ENCODE data around the gene SPSB1. TPM values are rescaled to one million over a fixed set of nuclear protein-coding genes. Genes with fewer than 3 reads are reported as not detected.

The SPSB1 gene
- total RNA-seq, 1 donor from 2014 or later = 14.7 TPM

GRCh38 chr1:9410737-9411297 lies 118.1 kb downstream of the SPSB1 start:
- no peak overlapping the region for H3K27ac ChIP-seq
- intact Hi-C loops (cut with DNase I) = no loop called here
- no peaks in the 10 kb centered on the region for H3K9me3 ChIP-seq
- H3K27me3 ChIP-seq (ENCODE audit: low read depth) = no peaks in the 10 kb centered on the region
- TF ChIP-seq CTCF (IDR thresholded peaks at IDR 0.05) = no peak
- H3K36me3 ChIP-seq = no peaks in the 10 kb centered on the region
- peaks cover 30% of the 10 kb centered on the region for H3K4me1 ChIP-seq
- DNase-seq (no peak), ATAC-seq (peak; percentile 56 to 59)
- no peak overlapping the region for H3K4me3 ChIP-seq

GRCh38 chr1:9413071-9413876 lies 120.6 kb downstream of the SPSB1 start:
- H3K4me3 ChIP-seq = no peak overlapping the region
- H3K9me3 ChIP-seq = no peaks in the 10 kb centered on the region
- H3K27me3 ChIP-seq (ENCODE audit: low read depth) = no peaks in the 10 kb centered on the region
- no peaks in the 10 kb centered on the region for H3K36me3 ChIP-seq
- ATAC-seq (peak; percentile 75 to 77), DNase-seq (peak; percentile 58)
- TF ChIP-seq CTCF (IDR thresholded peaks at IDR 0.05) = no peak
- intact Hi-C loops (cut with DNase I) = no loop called here
- H3K27ac ChIP-seq = peak overlapping the region; percentile 79
- H3K4me1 ChIP-seq = peaks cover 30% of the 10 kb centered on the region

GRCh38 chr1:9413877-9414213 lies 121.2 kb downstream of the SPSB1 start:
- Histone ChIP-seq H3K36me3 (no peaks in the 10 kb centered on the region), H3K4me3 (no peak overlapping the region), H3K27me3 (ENCODE audit: low read depth) (no peaks in the 10 kb centered on the region), H3K27ac (peak overlapping the region; percentile 79), H3K9me3 (no peaks in the 10 kb centered on the region), H3K4me1 (peaks cover 30% of the 10 kb centered on the region)
- TF ChIP-seq CTCF (IDR thresholded peaks at IDR 0.05) = no peak
- DNase-seq (no peak), ATAC-seq (peak; percentile 50 to 53)
- intact Hi-C loops (cut with DNase I) = no loop called here

GRCh38 chr1:9416506-9416905 lies 123.8 kb downstream of the SPSB1 start:
- intact Hi-C loops (cut with DNase I) = no loop called here
- Histone ChIP-seq H3K36me3 (no peaks in the 10 kb centered on the region), H3K4me1 (peaks cover 30% of the 10 kb centered on the region), H3K27me3 (ENCODE audit: low read depth) (no peaks in the 10 kb centered on the region), H3K4me3 (no peak overlapping the region), H3K27ac (no peak overlapping the region), H3K9me3 (no peaks in the 10 kb centered on the region)
- TF ChIP-seq CTCF (IDR thresholded peaks at IDR 0.05) = no peak
- no peak for ATAC-seq
- no peak for DNase-seq

GRCh38 chr1:9416918-9417500 lies 124.3 kb downstream of the SPSB1 start:
- Histone ChIP-seq H3K36me3 (no peaks in the 10 kb centered on the region), H3K4me1 (peaks cover 30% of the 10 kb centered on the region), H3K27ac (no peak overlapping the region), H3K27me3 (ENCODE audit: low read depth) (no peaks in the 10 kb centered on the region), H3K4me3 (no peak overlapping the region), H3K9me3 (no peaks in the 10 kb centered on the region)
- TF ChIP-seq CTCF (IDR thresholded peaks at IDR 0.05) = no peak
- DNase-seq (no peak), ATAC-seq (no peak)
- intact Hi-C loops (cut with DNase I) = no loop called here
